GM12872 (cell line): Measurements from ENCODE around the gene LAT.

Source experiments
- TF ChIP-seq, protein P1 (sequence below): IDR thresholded peaks from 3 replicates; pipeline ENCODE4 v1.5.1; 2011; ENCODE audit warnings: low read depth, mild to moderate bottlenecking, low read length, moderate library complexity; ENCODE audit not compliant: insufficient read depth

The LAT gene

GRCh38 chr16:29014561-29015069 is 29.8 kb downstream of the LAT start:
- TF ChIP-seq, protein P1, sequence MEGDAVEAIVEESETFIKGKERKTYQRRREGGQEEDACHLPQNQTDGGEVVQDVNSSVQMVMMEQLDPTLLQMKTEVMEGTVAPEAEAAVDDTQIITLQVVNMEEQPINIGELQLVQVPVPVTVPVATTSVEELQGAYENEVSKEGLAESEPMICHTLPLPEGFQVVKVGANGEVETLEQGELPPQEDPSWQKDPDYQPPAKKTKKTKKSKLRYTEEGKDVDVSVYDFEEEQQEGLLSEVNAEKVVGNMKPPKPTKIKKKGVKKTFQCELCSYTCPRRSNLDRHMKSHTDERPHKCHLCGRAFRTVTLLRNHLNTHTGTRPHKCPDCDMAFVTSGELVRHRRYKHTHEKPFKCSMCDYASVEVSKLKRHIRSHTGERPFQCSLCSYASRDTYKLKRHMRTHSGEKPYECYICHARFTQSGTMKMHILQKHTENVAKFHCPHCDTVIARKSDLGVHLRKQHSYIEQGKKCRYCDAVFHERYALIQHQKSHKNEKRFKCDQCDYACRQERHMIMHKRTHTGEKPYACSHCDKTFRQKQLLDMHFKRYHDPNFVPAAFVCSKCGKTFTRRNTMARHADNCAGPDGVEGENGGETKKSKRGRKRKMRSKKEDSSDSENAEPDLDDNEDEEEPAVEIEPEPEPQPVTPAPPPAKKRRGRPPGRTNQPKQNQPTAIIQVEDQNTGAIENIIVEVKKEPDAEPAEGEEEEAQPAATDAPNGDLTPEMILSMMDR, result no peak

- TF ChIP-seq, protein P1, result no peak
Observed at GRCh38 chr16:29022196-29022595, 37.3 kb downstream of the LAT start.

DNA sequence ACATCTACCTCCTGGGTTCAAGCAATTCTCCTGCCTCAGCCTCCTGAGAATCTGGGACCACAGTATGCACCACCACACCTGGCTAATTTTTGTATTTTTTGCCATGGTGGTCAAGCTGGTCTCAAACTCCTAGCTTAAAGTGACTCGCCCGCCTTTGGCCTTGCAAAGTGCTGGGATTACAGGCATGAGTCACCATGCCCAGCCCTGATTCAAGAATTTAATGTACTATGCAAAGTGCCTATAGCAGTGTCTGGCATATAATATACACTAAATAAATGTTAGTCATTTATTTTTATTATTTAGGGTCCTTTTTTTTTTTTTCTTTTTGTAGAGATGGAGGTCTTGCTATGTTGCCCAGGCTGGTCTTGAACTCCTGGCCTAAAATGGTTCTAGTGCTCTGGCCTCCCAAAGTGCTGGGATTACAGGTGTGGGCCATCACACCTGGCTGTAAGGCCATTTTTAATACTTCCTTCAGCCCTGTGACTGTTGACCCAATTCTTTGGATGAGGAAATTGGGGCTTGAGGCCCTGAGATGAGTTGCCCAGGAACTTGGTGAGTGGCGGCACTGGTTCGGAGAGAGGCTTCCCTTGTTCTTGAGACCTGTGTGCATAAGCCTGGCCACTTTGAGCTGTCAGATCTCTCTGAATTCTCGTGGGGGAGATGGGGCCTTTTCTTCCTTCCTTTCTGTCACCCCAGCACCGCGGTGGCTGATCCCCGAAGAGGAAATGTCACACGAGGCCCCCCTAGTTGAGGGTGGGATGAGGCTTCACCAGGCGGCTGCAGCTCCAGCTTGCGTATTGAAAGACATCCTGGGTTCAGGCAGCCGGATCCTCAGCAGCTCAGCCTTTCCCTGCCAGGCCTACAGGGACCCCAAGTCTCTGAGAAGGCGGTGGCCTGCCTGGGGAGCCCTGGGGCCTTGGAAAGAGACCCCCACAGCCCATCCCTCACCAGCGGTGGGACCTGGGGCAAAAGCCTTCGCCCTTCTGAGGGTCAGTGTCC is 38.7 kb downstream of the LAT start:
- TF ChIP-seq, protein P1, result no peak

DNA sequence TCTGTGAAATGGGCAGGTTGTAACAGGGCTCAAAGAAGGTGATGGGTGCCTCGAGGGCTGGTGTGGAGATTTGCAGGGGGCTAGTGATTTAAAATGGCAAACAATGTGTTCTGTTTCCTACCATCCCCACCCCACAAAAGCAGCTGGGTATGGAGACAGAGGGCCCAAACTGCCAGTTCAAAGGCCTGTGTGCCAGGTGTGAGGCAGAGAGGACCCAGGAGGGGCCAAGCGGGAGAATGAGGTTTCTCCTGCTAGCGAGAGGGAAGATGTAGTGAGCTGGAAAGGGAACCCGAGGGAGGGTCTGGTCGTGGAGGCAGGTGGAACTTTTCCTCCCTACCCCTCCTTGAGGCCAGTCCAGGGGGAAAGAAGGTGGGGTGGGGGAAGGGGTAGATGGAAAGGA is 39.4 kb downstream of the LAT start:
- TF ChIP-seq, protein P1, result no peak

DNA sequence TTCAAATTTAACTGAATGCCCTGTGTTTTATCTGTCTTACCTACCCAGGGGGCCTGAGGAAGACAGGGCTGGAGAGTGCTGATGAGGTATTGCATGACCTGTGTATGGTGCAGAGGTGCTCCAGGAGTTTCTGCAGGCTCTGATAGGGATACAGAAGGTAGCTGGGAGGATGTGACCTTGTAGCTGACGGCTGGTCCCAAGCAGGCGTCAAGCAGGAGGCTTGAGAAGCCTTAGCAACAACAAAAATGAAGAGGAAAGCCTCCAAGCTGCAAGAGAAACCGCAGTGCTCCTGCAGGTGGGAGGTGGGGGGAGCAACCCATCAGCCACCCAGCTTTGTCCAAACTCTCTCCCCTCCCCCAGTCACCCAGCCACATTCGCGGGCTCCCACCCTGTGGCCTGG is 40.4 kb downstream of the LAT start:
- TF ChIP-seq, protein P1, result no peak

GRCh38 chr16:29025735-29026134 is 40.9 kb downstream of the LAT start:
- TF ChIP-seq, protein P1, result no peak

DNA sequence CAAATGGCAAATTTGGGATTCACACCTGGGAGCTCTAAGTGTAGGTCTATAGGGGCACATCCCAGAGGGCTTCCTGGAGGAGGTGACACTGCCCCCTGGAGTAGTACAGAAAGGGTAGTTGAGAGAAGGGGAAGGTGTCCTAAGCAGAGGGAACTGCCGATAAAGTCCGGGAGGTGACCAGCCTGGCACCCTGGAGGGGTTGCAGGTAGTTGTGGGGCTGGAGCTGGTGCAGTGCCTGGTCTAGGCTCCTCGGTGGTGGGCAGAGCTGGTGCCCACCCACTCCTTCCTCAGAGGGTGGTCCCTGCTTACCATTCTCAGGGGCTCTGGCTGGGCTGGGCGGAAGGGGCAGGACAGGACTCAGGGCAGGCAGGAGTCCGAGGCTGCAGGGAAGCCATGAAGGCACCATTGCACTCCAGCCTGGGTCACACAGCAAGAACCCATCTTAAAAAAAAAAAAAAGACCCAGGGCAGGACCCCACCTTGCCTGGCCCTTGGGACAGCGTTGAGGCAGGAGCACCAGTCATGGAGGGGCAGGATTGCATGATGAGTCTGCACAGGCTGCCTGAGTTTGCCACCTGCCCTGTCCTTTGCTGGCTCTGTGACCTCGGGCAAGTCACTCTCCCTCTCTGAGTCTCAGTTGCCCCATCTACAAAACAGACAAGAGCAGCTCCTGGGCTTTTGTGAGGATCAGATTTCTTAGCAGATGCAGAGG is 43.8 kb downstream of the LAT start:
- TF ChIP-seq, protein P1, result no peak
